ENCODE data around the gene ANK3. TPM values are rescaled to one million over a fixed set of nuclear protein-coding genes. Genes with fewer than 3 reads are reported as not detected.
A peak's percentile ranks its signal among the peaks of the same experiment; 100 is the strongest.

Gene ANK3
- total RNA-seq, 2 donors from 2014 or later, result 55.4 to 126 TPM

DNA sequence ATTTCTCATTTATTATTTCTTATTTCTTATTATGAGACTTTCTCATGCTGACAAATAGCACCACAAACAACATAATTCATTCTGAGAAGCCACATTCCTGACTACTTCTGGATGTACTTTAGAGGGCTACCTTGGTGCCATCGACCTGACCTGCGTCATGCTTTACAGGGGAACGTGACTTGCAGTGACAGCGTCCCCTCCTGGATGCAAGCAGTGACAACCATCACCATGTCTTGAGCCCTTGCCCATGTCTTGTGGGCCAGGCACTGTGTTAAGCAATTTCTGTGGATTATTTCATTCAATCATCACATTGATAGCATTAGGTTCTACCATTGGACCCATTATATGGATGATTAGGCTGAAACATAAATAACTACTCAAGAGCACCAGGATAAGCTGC lies 137.0 kb downstream of the ANK3 start:
- Histone ChIP-seq H3K9me3 (no peaks in the 10 kb centered on the region), H3K4me1 (ENCODE audit: control insufficient read depth in 1 of 2, low read depth in 2 of 2) (no peaks in the 10 kb centered on the region), H3K27me3 (replicated peaks; ENCODE audit: insufficient read depth) (no peaks in the 10 kb centered on the region), H3K36me3 (no peaks in the 10 kb centered on the region), H3K4me3 (no peak overlapping the region), H3K27ac (no peak overlapping the region)
- no peak for ATAC-seq (ENCODE audit: insufficient number of reproducible peaks, low FRiP score, low read depth)
- TF ChIP-seq, protein P1, sequence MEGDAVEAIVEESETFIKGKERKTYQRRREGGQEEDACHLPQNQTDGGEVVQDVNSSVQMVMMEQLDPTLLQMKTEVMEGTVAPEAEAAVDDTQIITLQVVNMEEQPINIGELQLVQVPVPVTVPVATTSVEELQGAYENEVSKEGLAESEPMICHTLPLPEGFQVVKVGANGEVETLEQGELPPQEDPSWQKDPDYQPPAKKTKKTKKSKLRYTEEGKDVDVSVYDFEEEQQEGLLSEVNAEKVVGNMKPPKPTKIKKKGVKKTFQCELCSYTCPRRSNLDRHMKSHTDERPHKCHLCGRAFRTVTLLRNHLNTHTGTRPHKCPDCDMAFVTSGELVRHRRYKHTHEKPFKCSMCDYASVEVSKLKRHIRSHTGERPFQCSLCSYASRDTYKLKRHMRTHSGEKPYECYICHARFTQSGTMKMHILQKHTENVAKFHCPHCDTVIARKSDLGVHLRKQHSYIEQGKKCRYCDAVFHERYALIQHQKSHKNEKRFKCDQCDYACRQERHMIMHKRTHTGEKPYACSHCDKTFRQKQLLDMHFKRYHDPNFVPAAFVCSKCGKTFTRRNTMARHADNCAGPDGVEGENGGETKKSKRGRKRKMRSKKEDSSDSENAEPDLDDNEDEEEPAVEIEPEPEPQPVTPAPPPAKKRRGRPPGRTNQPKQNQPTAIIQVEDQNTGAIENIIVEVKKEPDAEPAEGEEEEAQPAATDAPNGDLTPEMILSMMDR (IDR thresholded peaks at IDR 0.05), result no peak
- DNase-seq (ENCODE audit: low spot score), result no peak

- H3K27me3 ChIP-seq (replicated peaks; ENCODE audit: insufficient read depth), result no peaks in the 10 kb centered on the region
- H3K9me3 ChIP-seq, result no peaks in the 10 kb centered on the region
- TF ChIP-seq, protein P1 (IDR thresholded peaks at IDR 0.05), result no peak
- H3K4me3 ChIP-seq, result no peak overlapping the region
- ATAC-seq (ENCODE audit: insufficient number of reproducible peaks, low FRiP score, low read depth) (no peak), DNase-seq (ENCODE audit: low spot score) (no peak)
- no peaks in the 10 kb centered on the region for H3K36me3 ChIP-seq
- no peaks in the 10 kb centered on the region for H3K4me1 ChIP-seq (ENCODE audit: control insufficient read depth in 1 of 2, low read depth in 2 of 2)
- H3K27ac ChIP-seq, result no peak overlapping the region
Observed at GRCh38 chr10:60246382-60246781, 143.3 kb downstream of the ANK3 start.

- H3K9me3 ChIP-seq, result no peaks in the 10 kb centered on the region
- H3K4me1 ChIP-seq (ENCODE audit: control insufficient read depth in 1 of 2, low read depth in 2 of 2), result peaks cover 0 to 13% of the 10 kb centered on the region in 2 donors
- H3K27ac ChIP-seq, result no peak overlapping the region
- no peaks in the 10 kb centered on the region for H3K27me3 ChIP-seq (replicated peaks; ENCODE audit: insufficient read depth)
- DNase-seq (ENCODE audit: low spot score) (no peak), ATAC-seq (ENCODE audit: insufficient number of reproducible peaks, low FRiP score, low read depth) (no peak)
- H3K4me3 ChIP-seq, result no peak overlapping the region
- TF ChIP-seq, protein P1 (IDR thresholded peaks at IDR 0.05), result no peak
- no peaks in the 10 kb centered on the region for H3K36me3 ChIP-seq
Observed at GRCh38 chr10:60239228-60239627, 150.4 kb downstream of the ANK3 start.

DNA sequence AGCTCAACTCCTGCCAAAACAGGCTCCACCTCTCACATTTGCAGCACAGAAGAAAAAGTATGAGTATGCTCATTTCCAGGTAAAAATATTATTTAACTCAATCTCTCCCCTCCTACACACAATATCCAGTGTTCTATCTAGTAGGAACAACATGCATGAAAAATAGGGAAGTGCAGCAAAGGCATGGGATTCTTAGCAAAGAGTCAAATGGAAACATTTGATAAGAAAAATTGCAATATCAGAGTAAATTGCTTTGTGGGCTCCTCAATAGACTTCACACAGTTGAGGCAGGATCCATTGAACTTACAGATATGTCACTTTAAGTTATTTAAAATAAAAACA lies 150.9 kb downstream of the ANK3 start:
- peaks cover 0 to 13% of the 10 kb centered on the region in 2 donors for H3K4me1 ChIP-seq (ENCODE audit: control insufficient read depth in 1 of 2, low read depth in 2 of 2)
- TF ChIP-seq, protein P1 (IDR thresholded peaks at IDR 0.05), result no peak
- no peak for DNase-seq (ENCODE audit: low spot score)
- no peaks in the 10 kb centered on the region for H3K27me3 ChIP-seq (replicated peaks; ENCODE audit: insufficient read depth)
- no peak overlapping the region for H3K4me3 ChIP-seq
- H3K27ac ChIP-seq, result no peak overlapping the region
- no peaks in the 10 kb centered on the region for H3K9me3 ChIP-seq
- H3K36me3 ChIP-seq, result no peaks in the 10 kb centered on the region
- ATAC-seq (ENCODE audit: insufficient number of reproducible peaks, low FRiP score, low read depth), result no peak

GRCh38 chr10:60237977-60238758 lies 151.5 kb downstream of the ANK3 start:
- Histone ChIP-seq H3K4me1 (ENCODE audit: control insufficient read depth in 1 of 2, low read depth in 2 of 2) (peaks cover 0 to 13% of the 10 kb centered on the region in 2 donors), H3K4me3 (peak overlapping the region; percentile 47), H3K9me3 (no peaks in the 10 kb centered on the region), H3K27me3 (replicated peaks; ENCODE audit: insufficient read depth) (no peaks in the 10 kb centered on the region), H3K27ac (peak overlapping the region in 1 of 2 donors; percentile 37), H3K36me3 (no peaks in the 10 kb centered on the region)
- TF ChIP-seq, protein P1 (IDR thresholded peaks at IDR 0.05), result no peak
- no peak for ATAC-seq (ENCODE audit: insufficient number of reproducible peaks, low FRiP score, low read depth)
- DNase-seq (ENCODE audit: low spot score), result no peak

Data from thoracic aorta (tissue), 2 donors.